BJ (cell line): ENCODE data around the gene MKRN1. TPM values are rescaled to one million over a fixed set of nuclear protein-coding genes. Genes with fewer than 3 reads are reported as not detected.
"Not testable (repeated sequence)": the region's sequence is repeated elsewhere in the genome, so short reads cannot be mapped to it uniquely, and the experiment has no call there.

ENCODE experiments used
- CTCF ChIA-PET: fragments of 350-600 bp; formaldehyde crosslinking; extraction: SDS; loops from one replicate; lab custom pipeline; 2021; ENCODE audit warnings: antibody characterized with exemption, inconsistent platforms; lab: Yijun Ruan, JAX
- POLR2A ChIA-PET: fragments of 300-600 bp; sonication (Branson Sonifier 250); formaldehyde crosslinking; extraction: SDS; loops from one replicate; lab custom pipeline; 2021; ENCODE audit warnings: antibody characterized with exemption; lab: Charles Lee
- DNase-seq: peaks from one replicate; pipeline ENCODE4 v3.0.0-alpha.2; 2011; ENCODE audit warnings: low read depth
- H3K27me3 ChIP-seq: 2 replicates; pipeline ENCODE4 v1.6.0; 2011; ENCODE audit warnings: low read length; ENCODE audit not compliant: control insufficient read depth, insufficient read depth
- H3K36me3 ChIP-seq: 2 replicates; pipeline ENCODE4 v1.5.1; 2011; ENCODE audit warnings: low read length; ENCODE audit not compliant: control insufficient read depth, insufficient read depth
- H3K4me3 ChIP-seq: 2 replicates; pipeline ENCODE4 v1.5.1; 2011; ENCODE audit warnings: low read depth, mild to moderate bottlenecking, control low read depth, low read length
- CTCF ChIP-seq: IDR thresholded peaks from 2 replicates; pipeline ENCODE4 v1.5.1; 2011; ENCODE audit warnings: low read depth, mild to moderate bottlenecking, control low read depth, inconsistent platforms, low read length, moderate library complexity; ENCODE audit not compliant: insufficient read depth
- polyA plus RNA-seq: library from polyadenylated mRNA; depleted of rRNA; stranded (reverse); fragments of >200 nt; gene quantifications from 2 replicates; pipeline ENCODE4 v1.2.3, GENCODE V29; 2011

The MKRN1 gene
- polyA plus RNA-seq, 1 experiment = 61.2 TPM

GRCh38 chr7:140454657-140455015 is 24.7 kb downstream of the MKRN1 start:
- no peak overlapping the region for H3K4me3 ChIP-seq
- peaks cover 11% of the 10 kb centered on the region for H3K36me3 ChIP-seq
- no peaks in the 10 kb centered on the region for H3K27me3 ChIP-seq
- ChIA-PET CTCF (no interaction called here), POLR2A (interaction anchor here (0.6 kb wide), 1 partner anchor 15 kb away, joined by 4 read pairs; no protein-coding TSS in a partner anchor)
- no peak for TF ChIP-seq CTCF
- no peak for DNase-seq

GRCh38 chr7:140453785-140454656 is 25.3 kb downstream of the MKRN1 start:
- ChIA-PET CTCF (interaction anchor here (1.0 kb wide), 1 partner anchor 10 kb away, joined by 4 read pairs; no protein-coding TSS in a partner anchor), POLR2A (interaction anchor here (0.6 kb wide), 1 partner anchor 14 kb away, joined by 4 read pairs; no protein-coding TSS in a partner anchor)
- H3K4me3 ChIP-seq, DNase-seq, H3K27me3 ChIP-seq: not testable (repeated sequence)
- H3K36me3 ChIP-seq = peaks cover 11% of the 10 kb centered on the region

GRCh38 chr7:140453273-140453672 is 26.0 kb downstream of the MKRN1 start:
- DNase-seq = no peak
- CTCF ChIA-PET = interaction anchor here (0.8 to 1.0 kb wide), 2 partner anchors 11 to 18 kb away, joined by 3 to 4 read pairs; no protein-coding TSS in a partner anchor

GRCh38 chr7:140451716-140452115 is 27.6 kb downstream of the MKRN1 start:
- Histone ChIP-seq H3K4me3 (no peak overlapping the region), H3K36me3 (peaks cover 11% of the 10 kb centered on the region), H3K27me3 (no peaks in the 10 kb centered on the region)
- POLR2A ChIA-PET = no interaction called here
- TF ChIP-seq CTCF = no peak
- CTCF ChIA-PET = interaction anchor here (1.1 kb wide), 1 partner anchor 23 kb away, joined by 4 read pairs; no protein-coding TSS in a partner anchor
- DNase-seq = no peak

More at GRCh38 chr7:140453273-140453672, 26.0 kb downstream of the MKRN1 start:
- Histone ChIP-seq H3K36me3 (peaks cover 11% of the 10 kb centered on the region), H3K4me3 (no peak overlapping the region), H3K27me3 (no peaks in the 10 kb centered on the region)
- TF ChIP-seq CTCF = no peak
- POLR2A ChIA-PET = no interaction called here

GRCh38 chr7:140448781-140449480 is 30.4 kb downstream of the MKRN1 start:
- Histone ChIP-seq H3K36me3 (peaks cover 2% of the 10 kb centered on the region), H3K27me3 (no peaks in the 10 kb centered on the region), H3K4me3 (no peak overlapping the region)
- ChIA-PET POLR2A (no interaction called here), CTCF (interaction anchor here (0.7 kb wide), 1 partner anchor 11 kb away, joined by 3 read pairs; no protein-coding TSS in a partner anchor)
- no peak for DNase-seq
- TF ChIP-seq CTCF = no peak
